ENCODE data around the gene ZNF319.

GRCh38 chr16:57993438-57993837 is 7.0 kb downstream of the ZNF319 start:
- TF ChIP-seq POLR2A (IDR thresholded peaks at IDR 0.05; ENCODE audit: low read depth, low read length) (no peak), POLR2AphosphoS5 (IDR thresholded peaks at IDR 0.05; ENCODE audit: low read depth, low read length) (no peak), TAF1 (IDR thresholded peaks at IDR 0.05; ENCODE audit: low read depth, low read length) (no peak), POU2F2 (IDR thresholded peaks at IDR 0.05; ENCODE audit: low read depth, low read length) (no peak)
